Lower lobe of right lung (tissue), 2 donors: ENCODE data around the gene TET2. TPM values are rescaled to one million over a fixed set of nuclear protein-coding genes. Genes with fewer than 3 reads are reported as not detected.

Experiments
- ATAC-seq, 2 donors: fragments of 200-7000 bp; cut with Tn5 transposase; one replicate each; pipeline ENCODE4 v1.9.1; 2020 to 2022; ENCODE audit warnings: mild to moderate bottlenecking in 2 of 2, moderate library complexity in 2 of 2
- DNase-seq: peaks from one replicate; pipeline ENCODE4 v3.0.0-alpha.2; 2020
- H3K27ac ChIP-seq: fragments of 200-600 bp; one replicate; pipeline ENCODE4 v1.8.0; 2022
- H3K27me3 ChIP-seq: fragments of 200-600 bp; one replicate; pipeline ENCODE4 v1.8.0; 2022; ENCODE audit warnings: low read depth
- H3K36me3 ChIP-seq: fragments of 200-600 bp; one replicate; pipeline ENCODE4 v1.8.0; 2022; ENCODE audit warnings: mild to moderate bottlenecking
- H3K4me1 ChIP-seq: fragments of 200-600 bp; one replicate; pipeline ENCODE4 v1.8.0; 2022
- H3K4me3 ChIP-seq: fragments of 200-600 bp; one replicate; pipeline ENCODE4 v1.8.0; 2022; ENCODE audit warnings: mild to moderate bottlenecking
- H3K9me3 ChIP-seq: fragments of 200-600 bp; one replicate; pipeline ENCODE4 v1.8.0; 2022
- intact Hi-C: fragments of 100-400 bp; cut with DNase I; formaldehyde crosslinking; loops from one replicate; pipeline ENCODE4 v1.11.0; 2022
- total RNA-seq: library from RNA; stranded (reverse); fragmentation: NEBNext Ultra II Directional; extraction: Animal tissue kit (Norgen Biotek cat#: 25700); gene quantifications from one replicate; pipeline ENCODE4 v1.2.1, GENCODE V29; 2021
- TF ChIP-seq, protein P1 (sequence below): fragments of 200-600 bp; IDR thresholded peaks from one replicate; pipeline ENCODE4 v1.8.0; 2022; ENCODE audit warnings: antibody characterized with exemption, mild to moderate bottlenecking
- donor health status: DM: no; HTN: yes; CAD: no; lungs with severe emphysema.

Gene TET2
- total RNA-seq, 1 donor from 2014 or later = 37.3 TPM

DNA sequence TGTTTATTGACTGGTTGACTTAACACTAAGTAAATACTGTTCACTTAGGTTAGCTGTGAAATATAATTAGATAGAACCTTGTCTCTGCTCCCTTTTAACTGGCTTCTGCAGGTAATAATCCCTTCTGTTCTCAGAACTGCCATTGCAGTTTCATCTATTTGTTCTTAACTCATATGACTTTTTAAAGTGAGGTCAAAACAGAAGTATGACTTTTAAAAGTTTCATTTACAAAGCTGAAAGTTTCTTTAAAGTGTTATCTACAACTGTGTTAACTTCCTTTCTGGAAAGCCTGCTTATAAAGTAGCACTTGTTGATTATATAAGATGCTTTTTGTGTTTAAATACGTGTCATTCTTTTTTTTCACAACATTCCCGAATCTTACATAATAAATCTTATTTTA, 127.4 kb downstream of the TET2 start:
- no peaks in the 10 kb centered on the region for H3K9me3 ChIP-seq
- intact Hi-C loops = no loop called here
- H3K4me3 ChIP-seq = no peak overlapping the region
- H3K4me1 ChIP-seq = peaks cover 10% of the 10 kb centered on the region
- H3K27me3 ChIP-seq = no peaks in the 10 kb centered on the region
- no peak overlapping the region for H3K27ac ChIP-seq
- TF ChIP-seq, protein P1, sequence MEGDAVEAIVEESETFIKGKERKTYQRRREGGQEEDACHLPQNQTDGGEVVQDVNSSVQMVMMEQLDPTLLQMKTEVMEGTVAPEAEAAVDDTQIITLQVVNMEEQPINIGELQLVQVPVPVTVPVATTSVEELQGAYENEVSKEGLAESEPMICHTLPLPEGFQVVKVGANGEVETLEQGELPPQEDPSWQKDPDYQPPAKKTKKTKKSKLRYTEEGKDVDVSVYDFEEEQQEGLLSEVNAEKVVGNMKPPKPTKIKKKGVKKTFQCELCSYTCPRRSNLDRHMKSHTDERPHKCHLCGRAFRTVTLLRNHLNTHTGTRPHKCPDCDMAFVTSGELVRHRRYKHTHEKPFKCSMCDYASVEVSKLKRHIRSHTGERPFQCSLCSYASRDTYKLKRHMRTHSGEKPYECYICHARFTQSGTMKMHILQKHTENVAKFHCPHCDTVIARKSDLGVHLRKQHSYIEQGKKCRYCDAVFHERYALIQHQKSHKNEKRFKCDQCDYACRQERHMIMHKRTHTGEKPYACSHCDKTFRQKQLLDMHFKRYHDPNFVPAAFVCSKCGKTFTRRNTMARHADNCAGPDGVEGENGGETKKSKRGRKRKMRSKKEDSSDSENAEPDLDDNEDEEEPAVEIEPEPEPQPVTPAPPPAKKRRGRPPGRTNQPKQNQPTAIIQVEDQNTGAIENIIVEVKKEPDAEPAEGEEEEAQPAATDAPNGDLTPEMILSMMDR = no peak
- no peak for DNase-seq
- H3K36me3 ChIP-seq = peaks cover 70% of the 10 kb centered on the region
- peak in 1 of 2 donors; percentile 81 for ATAC-seq

DNA sequence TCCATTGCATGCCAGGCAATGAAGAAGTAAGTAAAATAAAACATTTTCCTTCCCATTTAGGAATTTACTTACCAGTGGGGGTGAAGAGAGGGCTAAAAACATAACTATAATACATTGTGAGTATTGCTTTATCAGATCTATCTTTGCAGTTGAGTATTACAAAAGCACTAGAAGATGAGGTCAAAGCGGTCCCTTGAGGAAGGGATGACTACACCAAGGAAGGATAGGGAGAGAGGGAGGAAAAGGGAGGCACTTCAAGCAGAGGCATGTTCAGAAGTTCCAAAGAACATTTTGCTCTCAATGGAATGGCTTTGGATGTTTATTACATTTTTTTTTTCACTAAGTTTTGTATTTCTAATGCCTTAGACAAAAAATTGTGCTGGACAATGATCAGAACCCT, 127.8 kb downstream of the TET2 start:
- peaks cover 10% of the 10 kb centered on the region for H3K4me1 ChIP-seq
- intact Hi-C loops = no loop called here
- TF ChIP-seq, protein P1 = no peak
- no peaks in the 10 kb centered on the region for H3K9me3 ChIP-seq
- H3K4me3 ChIP-seq = no peak overlapping the region
- H3K36me3 ChIP-seq = peaks cover 66% of the 10 kb centered on the region
- no peaks in the 10 kb centered on the region for H3K27me3 ChIP-seq
- ATAC-seq = peak in 1 of 2 donors; percentile 80
- H3K27ac ChIP-seq = no peak overlapping the region
- DNase-seq = no peak

DNA sequence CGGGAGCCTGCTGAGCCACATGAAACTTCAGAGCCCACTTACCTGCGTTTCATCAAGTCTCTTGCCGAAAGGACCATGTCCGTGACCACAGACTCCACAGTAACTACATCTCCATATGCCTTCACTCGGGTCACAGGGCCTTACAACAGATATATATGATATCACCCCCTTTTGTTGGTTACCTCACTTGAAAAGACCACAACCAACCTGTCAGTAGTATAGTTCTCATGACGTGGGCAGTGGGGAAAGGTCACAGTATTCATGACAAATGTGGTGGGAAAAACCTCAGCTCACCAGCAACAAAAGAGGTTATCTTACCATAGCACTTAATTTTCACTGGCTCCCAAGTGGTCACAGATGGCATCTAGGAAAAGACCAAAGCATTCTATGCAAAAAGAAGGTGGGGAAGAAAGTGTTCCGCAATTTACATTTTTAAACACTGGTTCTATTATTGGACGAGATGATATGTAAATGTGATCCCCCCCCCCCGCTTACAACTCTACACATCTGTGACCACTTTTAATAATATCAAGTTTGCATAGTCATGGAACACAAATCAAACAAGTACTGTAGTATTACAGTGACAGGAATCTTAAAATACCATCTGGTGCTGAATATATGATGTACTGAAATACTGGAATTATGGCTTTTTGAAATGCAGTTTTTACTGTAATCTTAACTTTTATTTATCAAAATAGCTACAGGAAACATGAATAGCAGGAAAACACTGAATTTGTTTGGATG, 129.9 kb downstream of the TET2 start:
- DNase-seq (no peak), ATAC-seq (no peak)
- TF ChIP-seq, protein P1 = no peak
- peaks cover 47% of the 10 kb centered on the region for H3K36me3 ChIP-seq
- no peaks in the 10 kb centered on the region for H3K27me3 ChIP-seq
- intact Hi-C loops = no loop called here
- H3K4me1 ChIP-seq = peaks cover 10% of the 10 kb centered on the region
- no peak overlapping the region for H3K4me3 ChIP-seq
- H3K27ac ChIP-seq = no peak overlapping the region
- H3K9me3 ChIP-seq = no peaks in the 10 kb centered on the region

DNA sequence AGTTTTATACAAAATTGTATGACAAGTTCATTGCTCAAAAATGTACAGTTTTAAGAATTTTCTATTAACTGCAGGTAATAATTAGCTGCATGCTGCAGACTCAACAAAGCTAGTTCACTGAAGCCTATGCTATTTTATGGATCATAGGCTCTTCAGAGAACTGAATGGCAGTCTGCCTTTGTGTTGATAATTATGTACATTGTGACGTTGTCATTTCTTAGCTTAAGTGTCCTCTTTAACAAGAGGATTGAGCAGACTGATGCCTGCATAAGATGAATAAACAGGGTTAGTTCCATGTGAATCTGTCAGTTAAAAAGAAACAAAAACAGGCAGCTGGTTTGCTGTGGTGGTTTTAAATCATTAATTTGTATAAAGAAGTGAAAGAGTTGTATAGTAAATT, 131.0 kb downstream of the TET2 start:
- ATAC-seq (no peak), DNase-seq (no peak)
- intact Hi-C loops = no loop called here
- Histone ChIP-seq H3K9me3 (no peaks in the 10 kb centered on the region), H3K27ac (no peak overlapping the region), H3K36me3 (peaks cover 35% of the 10 kb centered on the region), H3K27me3 (no peaks in the 10 kb centered on the region), H3K4me3 (no peak overlapping the region), H3K4me1 (peaks cover 10% of the 10 kb centered on the region)
- TF ChIP-seq, protein P1 = no peak

DNA sequence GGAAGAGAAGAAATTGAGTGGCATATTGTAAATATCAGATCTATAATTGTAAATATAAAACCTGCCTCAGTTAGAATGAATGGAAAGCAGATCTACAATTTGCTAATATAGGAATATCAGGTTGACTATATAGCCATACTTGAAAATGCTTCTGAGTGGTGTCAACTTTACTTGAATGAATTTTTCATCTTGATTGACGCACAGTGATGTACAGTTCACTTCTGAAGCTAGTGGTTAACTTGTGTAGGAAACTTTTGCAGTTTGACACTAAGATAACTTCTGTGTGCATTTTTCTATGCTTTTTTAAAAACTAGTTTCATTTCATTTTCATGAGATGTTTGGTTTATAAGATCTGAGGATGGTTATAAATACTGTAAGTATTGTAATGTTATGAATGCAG, 132.6 kb downstream of the TET2 start:
- no peak for ATAC-seq
- no peaks in the 10 kb centered on the region for H3K9me3 ChIP-seq
- H3K4me3 ChIP-seq = no peak overlapping the region
- no peak overlapping the region for H3K27ac ChIP-seq
- DNase-seq = no peak
- H3K27me3 ChIP-seq = no peaks in the 10 kb centered on the region
- TF ChIP-seq, protein P1 = no peak
- no peaks in the 10 kb centered on the region for H3K4me1 ChIP-seq
- intact Hi-C loops = no loop called here
- peaks cover 21% of the 10 kb centered on the region for H3K36me3 ChIP-seq
